Measurements from ENCODE around the gene BCL2L12. TPM values are rescaled to one million over a fixed set of nuclear protein-coding genes. Genes with fewer than 3 reads are reported as not detected.

BCL2L12 gene
- total RNA-seq, 2 donors from 2014 or later: 2.5 to 3.0 TPM

GRCh38 chr19:49657493-49658138 lies 8.1 kb upstream of the BCL2L12 start:
- Histone ChIP-seq H3K36me3 (peaks cover 77% of the 10 kb centered on the region), H3K4me1 (ENCODE audit: control insufficient read depth in 1 of 2, low read depth in 2 of 2) (no peaks in the 10 kb centered on the region), H3K9me3 (no peaks in the 10 kb centered on the region), H3K27ac (no peak overlapping the region), H3K27me3 (replicated peaks; ENCODE audit: insufficient read depth) (no peaks in the 10 kb centered on the region), H3K4me3 (no peak overlapping the region)
- DNase-seq (ENCODE audit: low spot score) (no peak), ATAC-seq (ENCODE audit: insufficient number of reproducible peaks, low FRiP score, low read depth) (no peak)
- TF ChIP-seq CTCF (IDR thresholded peaks at IDR 0.05): no peak

GRCh38 chr19:49658139-49658517 lies 7.6 kb upstream of the BCL2L12 start:
- no peak for ATAC-seq (ENCODE audit: insufficient number of reproducible peaks, low FRiP score, low read depth)
- H3K36me3 ChIP-seq: peaks cover 77% of the 10 kb centered on the region
- no peak for DNase-seq (ENCODE audit: low spot score)

GRCh38 chr19:49658566-49659442 lies 6.9 kb upstream of the BCL2L12 start:
- H3K4me3 ChIP-seq: no peak overlapping the region
- peaks cover 2 to 5% of the 10 kb centered on the region in 2 donors for H3K4me1 ChIP-seq (ENCODE audit: control insufficient read depth in 1 of 2, low read depth in 2 of 2)
- DNase-seq (ENCODE audit: low spot score): no peak
- no peak overlapping the region for H3K27ac ChIP-seq
- H3K36me3 ChIP-seq: peaks cover 71% of the 10 kb centered on the region
- H3K9me3 ChIP-seq: no peaks in the 10 kb centered on the region
- no peaks in the 10 kb centered on the region for H3K27me3 ChIP-seq (replicated peaks; ENCODE audit: insufficient read depth)
- TF ChIP-seq CTCF (IDR thresholded peaks at IDR 0.05): no peak
- no peak for ATAC-seq (ENCODE audit: insufficient number of reproducible peaks, low FRiP score, low read depth)

More at GRCh38 chr19:49658139-49658517, 7.6 kb upstream of the BCL2L12 start:
- TF ChIP-seq CTCF (IDR thresholded peaks at IDR 0.05): no peak
- Histone ChIP-seq H3K4me3 (no peak overlapping the region), H3K4me1 (ENCODE audit: control insufficient read depth in 1 of 2, low read depth in 2 of 2) (no peaks in the 10 kb centered on the region), H3K27ac (no peak overlapping the region), H3K9me3 (no peaks in the 10 kb centered on the region), H3K27me3 (replicated peaks; ENCODE audit: insufficient read depth) (no peaks in the 10 kb centered on the region)

GRCh38 chr19:49660338-49660961 lies 5.3 kb upstream of the BCL2L12 start:
- Histone ChIP-seq H3K36me3 (peaks cover 56% of the 10 kb centered on the region), H3K27ac (no peak overlapping the region), H3K4me3 (no peak overlapping the region), H3K27me3 (replicated peaks; ENCODE audit: insufficient read depth) (no peaks in the 10 kb centered on the region), H3K9me3 (no peaks in the 10 kb centered on the region), H3K4me1 (ENCODE audit: control insufficient read depth in 1 of 2, low read depth in 2 of 2) (peaks cover 6 to 10% of the 10 kb centered on the region in 2 donors)
- DNase-seq (ENCODE audit: low spot score) (no peak), ATAC-seq (ENCODE audit: insufficient number of reproducible peaks, low FRiP score, low read depth) (no peak)
- TF ChIP-seq CTCF (IDR thresholded peaks at IDR 0.05): no peak

GRCh38 chr19:49662011-49662410 lies 3.7 kb upstream of the BCL2L12 start:
- Histone ChIP-seq H3K27me3 (replicated peaks; ENCODE audit: insufficient read depth) (no peaks in the 10 kb centered on the region), H3K4me1 (ENCODE audit: control insufficient read depth in 1 of 2, low read depth in 2 of 2) (peaks cover 10 to 18% of the 10 kb centered on the region in 2 donors), H3K36me3 (peaks cover 44% of the 10 kb centered on the region), H3K9me3 (no peaks in the 10 kb centered on the region), H3K27ac (no peak overlapping the region), H3K4me3 (no peak overlapping the region)
- DNase-seq (ENCODE audit: low spot score) (no peak), ATAC-seq (ENCODE audit: insufficient number of reproducible peaks, low FRiP score, low read depth) (no peak)
- TF ChIP-seq CTCF (IDR thresholded peaks at IDR 0.05): no peak

All from thoracic aorta (tissue), 2 donors.